Effector CD8-positive, alpha-beta T cell (primary cell): ENCODE data around the gene AVPR2.
A peak's percentile ranks its signal among the peaks of the same experiment; 100 is the strongest.

Source experiments
- DNase-seq: peaks from one replicate; lab custom pipeline; 2025; lab: John Stamatoyannopoulos, UW

Gene AVPR2

DNA sequence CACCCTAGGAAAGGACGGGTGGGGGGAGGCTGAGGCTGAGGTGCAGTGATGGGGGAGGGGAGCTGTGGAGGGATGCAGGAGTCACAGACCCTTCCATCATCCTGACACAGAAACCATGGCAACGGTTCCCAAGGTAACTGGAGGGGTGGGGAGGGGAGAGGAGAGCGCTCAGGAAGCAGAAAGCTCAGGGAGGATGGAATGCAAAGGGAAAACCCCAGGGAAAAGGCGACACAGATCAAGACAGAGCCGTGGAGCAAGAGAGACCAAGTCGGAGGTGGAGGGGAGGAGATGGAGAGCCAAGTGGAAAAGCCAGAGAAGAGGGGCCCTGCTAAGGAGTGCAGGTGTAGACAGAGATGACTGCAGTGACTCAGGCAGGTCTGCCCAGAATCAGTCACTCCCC, 33.0 kb upstream of the AVPR2 start:
- no peak for DNase-seq

DNA sequence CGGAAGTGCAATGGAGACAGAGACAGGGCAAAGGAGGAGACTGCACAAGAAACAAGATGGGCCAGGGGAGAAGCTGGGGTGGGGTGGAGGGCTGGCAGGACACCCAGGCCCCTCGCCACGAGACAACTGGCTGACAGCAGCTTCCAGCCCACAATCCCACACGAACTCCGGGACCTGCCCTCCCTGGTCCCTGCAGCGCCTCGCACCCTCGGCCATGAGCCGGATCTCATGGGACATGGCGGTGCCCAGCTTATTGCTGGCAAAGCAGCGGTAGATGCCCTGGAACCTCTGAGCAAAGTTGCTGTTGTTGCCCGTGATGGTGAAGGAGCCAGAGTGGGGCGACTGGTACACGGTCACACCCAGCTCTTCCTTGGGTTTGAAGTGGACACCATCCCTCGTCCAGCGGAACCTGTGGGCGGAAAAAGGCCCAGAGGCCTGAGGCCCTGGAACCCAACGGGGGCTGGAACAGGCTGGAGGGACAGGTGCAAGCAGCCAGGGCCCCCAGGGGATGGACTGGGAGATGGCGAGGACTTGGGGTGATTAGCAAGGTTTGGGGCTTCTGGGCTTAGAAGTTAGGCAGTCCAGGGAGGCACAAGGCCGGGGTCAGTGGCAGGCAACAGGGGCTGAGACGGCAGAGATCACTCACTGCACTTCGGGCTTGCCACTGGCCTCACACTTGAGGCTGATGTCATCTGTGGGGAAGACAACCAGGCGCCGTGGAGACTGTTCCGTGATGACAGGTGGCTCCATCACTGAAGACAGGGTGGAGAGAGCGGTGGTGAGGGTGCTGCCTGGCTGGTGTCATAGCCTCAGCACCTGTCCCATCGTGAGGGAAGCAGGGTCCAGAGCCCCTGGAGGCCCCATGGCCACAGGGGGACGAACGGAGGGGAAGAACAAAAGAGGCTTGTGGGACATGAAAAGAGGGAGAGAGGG, 32.3 kb upstream of the AVPR2 start:
- no peak for DNase-seq

DNA sequence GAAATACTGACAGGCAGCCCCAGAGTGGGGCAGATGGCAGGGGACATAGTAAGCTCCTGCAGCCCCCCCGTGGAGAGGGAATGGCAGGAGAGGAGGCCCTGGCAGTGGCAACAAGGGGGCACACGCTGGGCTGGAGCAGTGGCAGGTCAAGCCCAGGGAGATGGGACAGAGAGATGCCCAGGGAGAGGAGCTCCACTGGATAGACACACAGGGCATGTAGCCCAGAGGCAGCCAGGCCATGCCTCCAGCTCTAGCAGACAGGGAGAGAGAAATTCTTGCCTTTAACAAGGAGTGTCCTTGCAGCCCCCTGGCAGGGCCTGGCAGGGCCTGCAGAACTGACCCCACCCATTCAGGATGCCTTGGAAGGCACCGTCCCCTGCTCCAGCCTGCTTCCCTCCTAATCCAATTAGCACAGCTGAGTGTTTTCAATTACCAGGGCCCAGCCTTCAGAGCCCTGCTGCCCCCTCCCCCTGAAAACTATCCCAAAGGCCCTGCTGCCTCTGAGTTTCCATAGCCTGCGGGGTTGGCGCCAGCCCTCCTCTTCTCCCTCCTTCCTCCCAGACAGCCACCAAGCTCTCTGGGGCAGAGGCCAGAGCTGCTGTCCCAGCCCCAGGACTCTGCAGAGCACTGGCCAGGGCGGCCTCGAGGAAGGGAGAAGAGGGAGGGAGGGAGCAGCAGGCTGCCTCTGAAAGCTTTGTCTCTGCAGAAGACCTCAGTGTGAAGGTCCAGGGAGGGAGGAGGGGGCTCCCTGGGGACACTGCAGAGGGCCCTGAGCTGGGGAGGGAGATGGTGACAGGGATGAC, 31.0 kb upstream of the AVPR2 start:
- DNase-seq: no peak

- DNase-seq: no peak
Measured at GRCh38 chrX:153874085-153874365, 30.4 kb upstream of the AVPR2 start.

- DNase-seq: no peak
Measured at GRCh38 chrX:153874366-153875125, 29.9 kb upstream of the AVPR2 start.

DNA sequence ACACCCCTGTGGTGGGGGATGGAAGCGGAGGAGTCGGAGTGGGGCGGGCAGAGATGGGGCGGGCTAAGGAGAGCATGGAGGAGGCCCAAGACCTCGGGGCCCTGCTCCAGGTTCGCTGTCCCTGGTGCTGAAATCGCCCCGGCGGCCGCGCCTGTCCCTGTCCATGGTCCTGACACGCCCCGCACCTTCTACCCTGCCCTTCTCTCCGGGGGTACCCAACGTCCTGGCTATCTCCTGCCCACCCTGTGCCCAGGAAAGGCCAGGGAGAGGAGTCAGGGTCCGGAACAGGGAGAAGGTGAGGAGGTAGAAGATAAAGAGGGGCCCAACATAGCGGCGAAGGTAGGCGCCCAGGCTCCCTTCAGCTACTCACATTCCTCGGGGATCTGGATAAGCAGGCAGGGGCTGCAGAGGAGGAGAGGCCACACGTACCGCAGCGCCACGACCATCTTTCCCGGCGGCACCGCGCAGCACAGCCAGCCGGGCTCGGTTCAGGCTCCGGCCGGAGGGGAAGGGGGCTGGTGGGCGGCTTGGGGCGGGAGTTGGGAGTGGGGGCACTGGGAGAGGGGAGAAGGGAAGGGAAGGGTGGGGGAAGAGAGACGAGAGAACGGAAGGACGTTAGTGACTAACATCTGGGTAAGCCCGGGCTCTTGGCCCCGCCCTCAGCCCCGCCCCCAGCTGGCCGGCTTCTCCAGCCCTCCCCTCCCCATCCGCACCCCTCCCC, 28.9 kb upstream of the AVPR2 start:
- DNase-seq: peak; percentile 48

DNA sequence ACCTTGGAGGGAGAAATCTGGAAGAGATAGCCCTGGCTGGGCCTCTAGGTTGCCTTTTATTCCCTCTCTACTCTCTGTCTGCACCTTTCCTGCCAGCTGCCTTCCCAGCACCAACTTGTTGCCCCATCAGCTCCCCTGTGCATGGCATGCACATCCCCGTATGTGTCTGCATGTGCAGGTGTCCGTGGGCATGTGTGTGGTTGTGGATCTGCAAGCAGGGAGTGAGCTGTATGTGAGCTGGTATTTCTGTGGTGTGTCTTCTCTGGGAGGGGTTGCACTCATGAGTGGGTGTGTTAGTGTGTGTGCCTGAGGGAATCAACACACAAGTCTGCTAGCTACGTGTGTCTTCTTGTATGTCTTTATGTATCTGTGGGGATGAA, 28.4 kb upstream of the AVPR2 start:
- no peak for DNase-seq

GRCh38 chrX:153877571-153878261, 26.8 kb upstream of the AVPR2 start:
- DNase-seq: no peak

DNA sequence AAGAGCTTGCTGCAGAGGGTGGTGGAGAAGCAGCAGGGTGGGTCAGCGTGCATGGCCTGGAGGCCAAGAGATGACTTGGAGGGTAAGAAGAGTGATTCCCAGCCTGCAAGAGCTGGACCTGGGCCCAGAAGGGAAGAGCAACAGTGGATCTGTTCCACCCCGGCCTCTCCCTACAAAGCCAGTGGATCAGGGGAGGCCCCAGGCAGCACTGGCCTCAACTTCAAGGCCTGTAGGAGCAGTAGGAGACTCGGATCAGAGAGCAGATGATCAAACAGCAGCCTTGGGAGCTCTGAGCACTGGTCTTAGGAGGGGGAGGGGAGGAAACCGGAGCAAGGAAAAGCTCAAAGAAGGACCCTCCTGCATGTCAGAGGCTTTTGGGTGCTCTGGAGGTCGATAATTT, 26.1 kb upstream of the AVPR2 start:
- no peak for DNase-seq

DNA sequence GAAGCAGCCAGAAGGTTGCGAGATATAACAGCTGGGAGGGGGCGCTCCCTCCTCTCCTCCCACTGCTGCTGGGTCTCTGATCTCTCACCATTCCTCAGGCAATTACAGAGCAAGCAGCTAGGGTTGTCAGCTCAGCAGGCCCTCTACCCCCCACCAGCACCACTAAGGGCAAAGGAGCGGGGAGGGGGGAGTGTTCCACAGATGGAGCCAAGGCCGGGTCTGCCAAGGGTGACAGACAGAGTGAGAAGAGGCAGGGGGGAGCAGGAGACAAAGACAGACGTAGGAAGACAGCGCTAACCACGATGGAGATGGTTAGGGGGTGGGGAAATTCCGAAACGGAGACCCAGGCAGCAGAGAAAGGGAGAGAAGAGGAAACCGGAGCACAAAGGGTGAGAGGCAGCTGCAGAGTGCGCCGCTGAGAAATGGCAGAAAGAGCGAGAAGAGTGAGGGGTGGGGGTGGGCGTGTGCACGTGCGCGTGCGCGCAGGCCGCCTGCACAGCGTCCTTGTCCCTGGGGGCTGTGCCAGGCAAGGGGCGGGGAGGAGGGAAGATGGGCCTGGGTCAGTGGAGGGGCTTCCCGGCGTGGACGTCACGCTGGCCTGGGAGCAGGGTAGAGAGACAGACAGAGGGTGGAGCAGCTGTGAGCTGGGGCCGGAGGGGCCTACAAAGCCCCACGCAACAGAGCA, 25.4 kb upstream of the AVPR2 start:
- DNase-seq: no peak

GRCh38 chrX:153879741-153880439, 24.6 kb upstream of the AVPR2 start:
- no peak for DNase-seq

- DNase-seq: no peak
Measured at GRCh38 chrX:153880440-153880815, 24.0 kb upstream of the AVPR2 start.

- DNase-seq: no peak
Measured at GRCh38 chrX:153881281-153881680, 23.2 kb upstream of the AVPR2 start.

- DNase-seq: no peak
Measured at GRCh38 chrX:153882086-153882498, 22.4 kb upstream of the AVPR2 start.

DNA sequence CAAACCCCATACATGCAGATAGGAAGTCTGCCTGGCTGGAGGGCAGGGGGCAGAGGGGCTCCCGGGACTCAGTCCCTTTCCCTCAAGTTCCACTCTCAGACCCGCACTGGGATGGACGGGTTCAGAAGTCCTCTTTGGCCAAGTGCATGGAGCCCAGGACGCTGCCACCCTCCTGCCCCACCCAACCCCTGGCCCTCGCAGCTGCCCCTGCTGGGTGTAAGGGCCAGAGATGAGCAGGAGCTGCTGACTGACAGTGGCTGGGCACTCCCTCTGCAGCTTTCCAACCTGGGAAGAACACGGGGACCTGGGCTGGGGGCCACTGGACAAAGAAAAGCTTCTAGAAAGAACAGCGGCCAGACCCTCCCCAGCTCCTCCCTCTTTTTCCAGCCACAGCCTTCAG, 21.9 kb upstream of the AVPR2 start:
- no peak for DNase-seq

- DNase-seq: no peak
Measured at GRCh38 chrX:153883163-153883843, 21.2 kb upstream of the AVPR2 start.

GRCh38 chrX:153884136-153884535, 20.3 kb upstream of the AVPR2 start:
- no peak for DNase-seq

DNA sequence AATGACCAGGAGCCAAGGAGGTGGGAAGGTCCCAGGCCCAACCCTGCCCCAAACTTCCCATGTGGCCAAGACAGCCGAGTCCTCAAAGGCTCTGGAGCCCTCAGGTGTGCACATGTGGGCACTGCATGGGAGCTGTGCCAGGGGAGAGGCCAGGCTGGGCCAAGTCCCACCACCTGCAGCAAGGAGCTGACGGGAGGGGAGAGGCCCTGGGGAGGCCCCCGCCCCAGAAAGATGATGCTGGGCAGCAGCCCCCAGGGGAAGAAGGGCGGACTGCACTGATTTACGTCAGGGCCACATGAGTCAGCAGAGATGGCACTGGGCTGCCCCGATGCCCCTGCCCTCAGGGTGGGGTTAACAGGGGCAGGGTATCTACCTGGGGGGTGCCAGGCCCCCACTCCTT, 19.9 kb upstream of the AVPR2 start:
- DNase-seq: no peak

GRCh38 chrX:153885208-153885787, 19.2 kb upstream of the AVPR2 start:
- no peak for DNase-seq
